B cell (primary cell): ENCODE data around the gene KHDC4. TPM values are rescaled to one million over a fixed set of nuclear protein-coding genes. Genes with fewer than 3 reads are reported as not detected.

Experiments used
- ATAC-seq: fragments of 200-7000 bp; cut with Tn5 transposase; one replicate; pipeline ENCODE4 v1.10.0; 2021; ENCODE audit warnings: low read depth, mild to moderate bottlenecking, moderate number of reproducible peaks, moderate library complexity
- CTCF ChIA-PET: fragments of 350-600 bp; sonication (Branson Sonifier 250); formaldehyde crosslinking; loops from one replicate; lab custom pipeline; 2021; ENCODE audit warnings: antibody characterized with exemption, inconsistent platforms; lab: Charles Lee
- POLR2A ChIA-PET: fragments of 350-600 bp; sonication (Branson Sonifier 250); formaldehyde crosslinking; loops from one replicate; lab custom pipeline; 2021; ENCODE audit warnings: antibody characterized with exemption; lab: Charles Lee
- DNase-seq: peaks from one replicate; pipeline ENCODE4 v3.0.0; 2013
- H2AFZ ChIP-seq: 2 replicates; pipeline ENCODE4 v1.6.1; 2012; ENCODE audit warnings: mild to moderate bottlenecking, low read depth, low read length; ENCODE audit not compliant: insufficient read depth, poor library complexity, severe bottlenecking
- H3K27ac ChIP-seq, 2 donors: 1 replicate in 1 of 2; 2 replicates in 1 of 2; pipeline ENCODE4 v1.5.1; 2012 to 2013; ENCODE audit warnings: low read length in 2 of 2, mild to moderate bottlenecking in 2 of 2, moderate library complexity in 1 of 2
- H3K27me3 ChIP-seq, 4 experiments: fragments of 200-600 bp in 1 of 4; sonication (generic) in 1 of 4; replicated peaks in 1 of 4; 1 replicate in 2 of 4; 2 replicates in 2 of 4; pipeline versions ENCODE4 v1.6.1 to v1.7.0; 2013 to 2016; ENCODE audit warnings: low read length in 3 of 4, mild to moderate bottlenecking in 2 of 4, mixed read lengths in 1 of 4, moderate library complexity in 1 of 4; ENCODE audit not compliant: insufficient read depth in 4 of 4, control insufficient read depth in 3 of 4; ENCODE audit errors: control extremely low read depth in 1 of 4
- H3K36me3 ChIP-seq, 2 experiments: replicated peaks in 1 of 2; 1 replicate in 1 of 2; 2 replicates in 1 of 2; pipeline versions ENCODE4 v1.6.1 to v1.7.1; 2013; ENCODE audit warnings: low read length in 1 of 2; ENCODE audit not compliant: insufficient read depth in 2 of 2, control insufficient read depth in 1 of 2; ENCODE audit errors: control extremely low read depth in 1 of 2, extremely low read depth in 1 of 2
- H3K4me1 ChIP-seq, 2 donors: fragments of 200-600 bp in 1 of 2; sonication (generic) in 1 of 2; 1 replicate in 1 of 2; 2 replicates in 1 of 2; pipeline versions ENCODE4 v1.5.1 to v1.6.1; 2013 to 2017; ENCODE audit warnings: low read length in 2 of 2; ENCODE audit not compliant: control insufficient read depth in 2 of 2, insufficient read depth in 2 of 2
- H3K4me2 ChIP-seq: replicated peaks from 2 replicates; pipeline ENCODE3; 2012; ENCODE audit warnings: mild to moderate bottlenecking, low read depth, low read length; ENCODE audit not compliant: poor library complexity, severe bottlenecking
- H3K4me3 ChIP-seq, 5 experiments: fragments of 200-600 bp in 1 of 5; sonication (generic) in 1 of 5; 1 replicate in 3 of 5; 2 replicates in 2 of 5; pipeline versions ENCODE4 v1.5.1 to v1.7.0; 2011 to 2016; ENCODE audit warnings: low read length in 4 of 5, mild to moderate bottlenecking in 4 of 5, low read depth in 2 of 5, control low read depth in 1 of 5, moderate library complexity in 1 of 5; ENCODE audit not compliant: insufficient read depth in 1 of 5; ENCODE audit errors: control extremely low read depth in 1 of 5, extremely low read depth in 1 of 5
- H3K79me2 ChIP-seq: fragments of 200-600 bp; sonication (generic); one replicate; pipeline ENCODE4 v1.6.0; 2016; ENCODE audit warnings: low read length; ENCODE audit not compliant: control insufficient read depth, insufficient read depth
- H3K9ac ChIP-seq: fragments of 200-600 bp; sonication (generic); 2 replicates; pipeline ENCODE4 v1.6.1; 2017; ENCODE audit warnings: mild to moderate bottlenecking, low read length, moderate library complexity
- H3K9me3 ChIP-seq, 3 donors: one replicate each; pipeline versions ENCODE4 v1.6.1 to v1.7.1; 2013; ENCODE audit warnings: low read length in 2 of 3; ENCODE audit not compliant: control insufficient read depth in 2 of 3, insufficient read depth in 1 of 3; ENCODE audit errors: control extremely low read depth in 1 of 3
- H4K20me1 ChIP-seq: 2 replicates; pipeline ENCODE4 v1.6.0; 2012; ENCODE audit warnings: mild to moderate bottlenecking, low read length; ENCODE audit not compliant: insufficient read depth, control insufficient read depth, poor library complexity, severe bottlenecking
- H3K27ac Mint-ChIP-seq: one replicate; pipeline ENCODE4 v1.8.0; 2021; ENCODE audit warnings: mixed read lengths
- H3K27me3 Mint-ChIP-seq: one replicate; pipeline ENCODE4 v1.8.0; 2021; ENCODE audit warnings: mixed read lengths
- H3K4me1 Mint-ChIP-seq: one replicate; pipeline ENCODE4 v1.8.0; 2021; ENCODE audit warnings: mixed read lengths
- H3K4me3 Mint-ChIP-seq: one replicate; pipeline ENCODE4 v1.8.0; 2021; ENCODE audit warnings: mixed read lengths
- H3K9me3 Mint-ChIP-seq: one replicate; pipeline ENCODE4 v1.8.0; 2022; ENCODE audit warnings: mixed read lengths; ENCODE audit not compliant: insufficient read depth
- CTCF ChIP-seq: fragments of 200-600 bp; IDR thresholded peaks from one replicate; pipeline ENCODE4 v1.8.0; 2022; ENCODE audit warnings: antibody characterized with exemption, mild to moderate bottlenecking
- EZH2 ChIP-seq: IDR thresholded peaks from 2 replicates; pipeline ENCODE4 v1.6.1; 2012; ENCODE audit warnings: borderline replicate concordance, low read depth, mild to moderate bottlenecking, moderate library complexity, low read length; ENCODE audit not compliant: insufficient read depth, poor library complexity, severe bottlenecking
- WGBS: methylation state at CpG from one replicate; pipeline ENCODE4 v1.1.5; 2013; ENCODE audit warnings: missing lambda C conversion rate; ENCODE audit not compliant: insufficient coverage; 5-methylcytosine and 5-hydroxymethylcytosine counted together
- intact Hi-C: fragments of 100-400 bp; cut with micrococcal nuclease; formaldehyde crosslinking; loops from one replicate; pipeline ENCODE4 v1.10.0; 2022
- polyA plus RNA-seq: library from polyadenylated mRNA; depleted of rRNA; stranded (reverse); fragments of >200 nt; gene quantifications from 2 replicates; pipeline ENCODE4 v1.2.3, GENCODE V29; 2012
- total RNA-seq, 2 donors: library from RNA; stranded (reverse); fragments of 120-200 nt in 1 of 2; gene quantifications; 1 replicate in 1 of 2; 2 replicates in 1 of 2; pipeline versions ENCODE4 v1.2.3 to v1.2.4, GENCODE V29; 2013 to 2022

KHDC4 gene
- total and polyA plus RNA-seq, 2 donors (not counting 1 experiment from before 2014, with no cell fraction given), result 51.3 to 122 TPM

GRCh38 chr1:155952505-155952890 is 18.3 kb upstream of the KHDC4 start:
- intact Hi-C loops, result no loop called here
- CTCF ChIA-PET, result interaction anchor here (1.0 to 2.1 kb wide), 2 partner anchors 34 to 37 kb away, joined by 3 to 7 read pairs; no protein-coding TSS in a partner anchor
- H3K9ac ChIP-seq, result no peak overlapping the region
- no peaks in the 10 kb centered on the region for H3K9me3 Mint-ChIP-seq
- no peak overlapping the region for H2AFZ ChIP-seq
- peak overlapping the region; percentile 11 to 50 for H3K27ac ChIP-seq
- H3K4me3 ChIP-seq, result no peak overlapping the region
- peaks cover 2 to 92% of the 10 kb centered on the region in 2 experiments for H3K36me3 ChIP-seq
- H3K27ac Mint-ChIP-seq, result peak overlapping the region; percentile 46
- DNase-seq (no peak), ATAC-seq (no peak)
- no peak for TF ChIP-seq EZH2
- TF ChIP-seq CTCF, result no peak
- peaks cover 0 to 2% of the 10 kb centered on the region in 2 donors for H3K4me1 ChIP-seq
- H4K20me1 ChIP-seq, result peaks cover 35% of the 10 kb centered on the region
- POLR2A ChIA-PET, result interaction anchor here (0.6 kb wide), 1 partner anchor 16 kb away, joined by 5 read pairs; no protein-coding TSS in a partner anchor
- no peaks in the 10 kb centered on the region for H3K27me3 Mint-ChIP-seq
- no peak overlapping the region for H3K4me2 ChIP-seq
- WGBS, result 96% methylated on average over 12 of the region's 13 CpGs
- peaks cover 40% of the 10 kb centered on the region for H3K79me2 ChIP-seq
- peaks cover 2% of the 10 kb centered on the region for H3K4me1 Mint-ChIP-seq
- H3K27me3 ChIP-seq, result no peaks in the 10 kb centered on the region
- H3K9me3 ChIP-seq, result no peaks in the 10 kb centered on the region
- no peak overlapping the region for H3K4me3 Mint-ChIP-seq

- Mint-ChIP-seq H3K9me3 (no peaks in the 10 kb centered on the region), H3K27me3 (no peaks in the 10 kb centered on the region), H3K4me1 (peaks cover 7% of the 10 kb centered on the region), H3K4me3 (no peak overlapping the region), H3K27ac (peak overlapping the region; percentile 56)
- Histone ChIP-seq H3K27ac (peak overlapping the region; percentile 11 to 50), H2AFZ (no peak overlapping the region), H3K36me3 (peaks cover 0 to 92% of the 10 kb centered on the region in 2 experiments), H3K79me2 (peaks cover 39% of the 10 kb centered on the region), H4K20me1 (peaks cover 35% of the 10 kb centered on the region), H3K4me3 (no peak overlapping the region), H3K9me3 (no peaks in the 10 kb centered on the region), H3K4me1 (peaks cover 5 to 8% of the 10 kb centered on the region in 2 donors), H3K27me3 (no peaks in the 10 kb centered on the region), H3K4me2 (no peak overlapping the region), H3K9ac (no peak overlapping the region)
- ATAC-seq (no peak), DNase-seq (no peak)
- intact Hi-C loops, result no loop called here
- POLR2A ChIA-PET, result no interaction called here
- 100% methylated on average over 2 of the region's 6 CpGs for WGBS
- TF ChIP-seq EZH2, result no peak
- no peak for TF ChIP-seq CTCF
- CTCF ChIA-PET, result interaction anchor here (1.0 to 2.1 kb wide), 3 partner anchors 14 to 37 kb away, joined by 3 to 7 read pairs (median 6); no protein-coding TSS in a partner anchor
Measured at GRCh38 chr1:155951753-155952504, 17.7 kb upstream of the KHDC4 start.
